ENCODE results near the gene PTPRU. TPM values are rescaled to one million over a fixed set of nuclear protein-coding genes. Genes with fewer than 3 reads are reported as not detected.

Gene PTPRU
- polyA plus RNA-seq, 3 donors, result 9.4 to 12.0 (median 10.6) TPM

GRCh38 chr1:29354511-29355098 lies 118.3 kb downstream of the PTPRU start:
- no peak for DNase-seq (ENCODE audit: low read depth in 3 of 3, low spot score in 2 of 3)

GRCh38 chr1:29355375-29355774 lies 119.1 kb downstream of the PTPRU start:
- no peak for DNase-seq (ENCODE audit: low read depth in 3 of 3, low spot score in 2 of 3)

- no peak for DNase-seq (ENCODE audit: low read depth in 3 of 3, low spot score in 2 of 3)
These were observed 120.3 kb downstream of the PTPRU start for GRCh38 chr1:29356663-29357062.

GRCh38 chr1:29357452-29357851 lies 121.1 kb downstream of the PTPRU start:
- DNase-seq (ENCODE audit: low read depth in 3 of 3, low spot score in 2 of 3), result no peak

- no peak for DNase-seq (ENCODE audit: low read depth in 3 of 3, low spot score in 2 of 3)
These were observed 121.9 kb downstream of the PTPRU start for GRCh38 chr1:29358183-29358582.

- no peak for DNase-seq (ENCODE audit: low read depth in 3 of 3, low spot score in 2 of 3)
These were observed 124.4 kb downstream of the PTPRU start for GRCh38 chr1:29360768-29361167.

- DNase-seq (ENCODE audit: low read depth in 3 of 3, low spot score in 2 of 3), result no peak
These were observed 125.4 kb downstream of the PTPRU start for GRCh38 chr1:29361686-29362085.

- no peak for DNase-seq (ENCODE audit: low read depth in 3 of 3, low spot score in 2 of 3)
These were observed 125.8 kb downstream of the PTPRU start for GRCh38 chr1:29362116-29362515.

GRCh38 chr1:29362764-29363163 lies 126.4 kb downstream of the PTPRU start:
- no peak for DNase-seq (ENCODE audit: low read depth in 3 of 3, low spot score in 2 of 3)

- no peak for DNase-seq (ENCODE audit: low read depth in 3 of 3, low spot score in 2 of 3)
These were observed 127.2 kb downstream of the PTPRU start for GRCh38 chr1:29363536-29363935.

- no peak for DNase-seq (ENCODE audit: low read depth in 3 of 3, low spot score in 2 of 3)
These were observed 127.9 kb downstream of the PTPRU start for GRCh38 chr1:29364101-29364678.

GRCh38 chr1:29365906-29366670 lies 129.8 kb downstream of the PTPRU start:
- no peak for DNase-seq (ENCODE audit: low read depth in 3 of 3, low spot score in 2 of 3)

- DNase-seq (ENCODE audit: low read depth in 3 of 3, low spot score in 2 of 3), result no peak
These were observed 132.9 kb downstream of the PTPRU start for GRCh38 chr1:29368936-29369932.

- DNase-seq (ENCODE audit: low read depth in 3 of 3, low spot score in 2 of 3), result no peak
These were observed 133.7 kb downstream of the PTPRU start for GRCh38 chr1:29370067-29370466.

- no peak for DNase-seq (ENCODE audit: low read depth in 3 of 3, low spot score in 2 of 3)
These were observed 135.0 kb downstream of the PTPRU start for GRCh38 chr1:29371332-29371731.

- no peak for DNase-seq (ENCODE audit: low read depth in 3 of 3, low spot score in 2 of 3)
These were observed 135.8 kb downstream of the PTPRU start for GRCh38 chr1:29372108-29372507.

Other genes with a start within 250 kb of the PTPRU start
- 10 to 100 TPM; 12.6 to 15.0 (median 13.7) TPM for gene TMEM200B, start 112.6 kb upstream of the PTPRU start, polyA plus RNA-seq (ENCODE audit: insufficient read length in 3 of 3)
- 100 to 1,000 TPM in 1 of 3 donors, 10 to 100 TPM in 2; 97.1 to 106 (median 98.5) TPM for gene SRSF4, start 54.6 kb upstream of the PTPRU start, polyA plus RNA-seq (ENCODE audit: insufficient read length in 3 of 3)
- 10 to 100 TPM; 21.6 to 25.1 (median 23.6) TPM for gene MECR, start 5.6 kb upstream of the PTPRU start, polyA plus RNA-seq (ENCODE audit: insufficient read length in 3 of 3)